Tongue (tissue), 2 donors: Measurements from ENCODE around the gene MAPKAPK2. TPM values are rescaled to one million over a fixed set of nuclear protein-coding genes. Genes with fewer than 3 reads are reported as not detected.

Experiments
- DNase-seq: peaks from one replicate; pipeline ENCODE4 v3.0.0-alpha.2; 2015
- total RNA-seq: library from RNA; depleted of rRNA; stranded (reverse); fragments of >200 nt; gene quantifications from one replicate; pipeline ENCODE4 v1.2.3, GENCODE V29; 2014

MAPKAPK2 gene
- total RNA-seq, 1 donor from 2014 or later = 44.4 TPM

- DNase-seq = no peak
Observed at GRCh38 chr1:206684003-206684402, 702 bp upstream of the MAPKAPK2 start.

- peak; percentile 57 for DNase-seq
Observed at GRCh38 chr1:206685334-206685768, 646 bp downstream of the MAPKAPK2 start.

GRCh38 chr1:206685769-206686477 lies 1.2 kb downstream of the MAPKAPK2 start:
- DNase-seq = peak; percentile 81

- DNase-seq = no peak
Observed at GRCh38 chr1:206686478-206687249, 2.0 kb downstream of the MAPKAPK2 start.

GRCh38 chr1:206687251-206687914 lies 2.7 kb downstream of the MAPKAPK2 start:
- DNase-seq = no peak

- no peak for DNase-seq
Observed at GRCh38 chr1:206687915-206688442, 3.3 kb downstream of the MAPKAPK2 start.

GRCh38 chr1:206690516-206690915 lies 5.8 kb downstream of the MAPKAPK2 start:
- no peak for DNase-seq

GRCh38 chr1:206691604-206692003 lies 6.9 kb downstream of the MAPKAPK2 start:
- no peak for DNase-seq

GRCh38 chr1:206693029-206693428 lies 8.3 kb downstream of the MAPKAPK2 start:
- DNase-seq = peak; percentile 78

- no peak for DNase-seq
Observed at GRCh38 chr1:206693592-206693991, 8.9 kb downstream of the MAPKAPK2 start.

GRCh38 chr1:206694171-206695124 lies 9.7 kb downstream of the MAPKAPK2 start:
- DNase-seq = no peak

GRCh38 chr1:206695733-206696132 lies 11.0 kb downstream of the MAPKAPK2 start:
- DNase-seq = no peak

- DNase-seq = no peak
Observed at GRCh38 chr1:206696812-206697585, 12.3 kb downstream of the MAPKAPK2 start.

- DNase-seq = no peak
Observed at GRCh38 chr1:206698011-206698410, 13.3 kb downstream of the MAPKAPK2 start.

- no peak for DNase-seq
Observed at GRCh38 chr1:206699000-206699586, 14.4 kb downstream of the MAPKAPK2 start.

- DNase-seq = no peak
Observed at GRCh38 chr1:206699626-206700025, 14.9 kb downstream of the MAPKAPK2 start.

GRCh38 chr1:206700445-206701036 lies 15.8 kb downstream of the MAPKAPK2 start:
- DNase-seq = peak; percentile 65

- no peak for DNase-seq
Observed at GRCh38 chr1:206702260-206702659, 17.6 kb downstream of the MAPKAPK2 start.

GRCh38 chr1:206702803-206703202 lies 18.1 kb downstream of the MAPKAPK2 start:
- no peak for DNase-seq

- no peak for DNase-seq
Observed at GRCh38 chr1:206703661-206704060, 19.0 kb downstream of the MAPKAPK2 start.
